Esophagus squamous epithelium (tissue), 4 donors: ENCODE results near the gene OCIAD2.

Source experiments
- POLR2A ChIP-seq, 4 donors: fragments of 450-650 bp; IDR thresholded peaks; one replicate each; pipeline ENCODE4 v1.6.1; 2017; ENCODE audit warnings: antibody characterized with exemption in 4 of 4, mild to moderate bottlenecking in 4 of 4, moderate library complexity in 3 of 4
- TF ChIP-seq, protein P1 (sequence below), 6 experiments: fragments of 450-650 bp in 4 of 6; fragments of 200-600 bp in 2 of 6; sonication (generic) in 2 of 6; IDR thresholded peaks; one replicate each; pipeline ENCODE4 v1.5.1; 2016 to 2019; ENCODE audit warnings: antibody characterized with exemption in 6 of 6, mild to moderate bottlenecking in 4 of 6, moderate library complexity in 4 of 6

DNA sequence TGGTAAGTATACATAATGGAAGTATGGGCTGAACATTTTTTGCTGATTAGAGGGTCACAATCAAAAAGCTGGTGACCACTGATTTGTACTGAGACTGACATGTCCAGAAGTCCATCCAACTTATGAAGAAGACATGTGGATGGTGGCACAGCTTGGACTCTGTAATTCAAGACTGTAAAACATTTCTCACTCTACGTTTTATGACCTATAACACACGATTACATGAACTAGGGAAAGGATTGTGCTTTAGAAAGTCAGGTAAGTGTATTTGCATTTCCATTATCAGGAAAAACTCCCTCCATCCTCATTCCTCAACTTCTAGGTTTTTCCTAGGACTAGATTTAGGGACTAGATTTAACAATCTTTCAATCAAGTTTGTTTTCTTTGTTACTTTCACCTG is 30.5 kb upstream of the OCIAD2 start:
- TF ChIP-seq, protein P1, sequence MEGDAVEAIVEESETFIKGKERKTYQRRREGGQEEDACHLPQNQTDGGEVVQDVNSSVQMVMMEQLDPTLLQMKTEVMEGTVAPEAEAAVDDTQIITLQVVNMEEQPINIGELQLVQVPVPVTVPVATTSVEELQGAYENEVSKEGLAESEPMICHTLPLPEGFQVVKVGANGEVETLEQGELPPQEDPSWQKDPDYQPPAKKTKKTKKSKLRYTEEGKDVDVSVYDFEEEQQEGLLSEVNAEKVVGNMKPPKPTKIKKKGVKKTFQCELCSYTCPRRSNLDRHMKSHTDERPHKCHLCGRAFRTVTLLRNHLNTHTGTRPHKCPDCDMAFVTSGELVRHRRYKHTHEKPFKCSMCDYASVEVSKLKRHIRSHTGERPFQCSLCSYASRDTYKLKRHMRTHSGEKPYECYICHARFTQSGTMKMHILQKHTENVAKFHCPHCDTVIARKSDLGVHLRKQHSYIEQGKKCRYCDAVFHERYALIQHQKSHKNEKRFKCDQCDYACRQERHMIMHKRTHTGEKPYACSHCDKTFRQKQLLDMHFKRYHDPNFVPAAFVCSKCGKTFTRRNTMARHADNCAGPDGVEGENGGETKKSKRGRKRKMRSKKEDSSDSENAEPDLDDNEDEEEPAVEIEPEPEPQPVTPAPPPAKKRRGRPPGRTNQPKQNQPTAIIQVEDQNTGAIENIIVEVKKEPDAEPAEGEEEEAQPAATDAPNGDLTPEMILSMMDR (IDR thresholded peaks at IDR 0.05), result no peak
- no peak for TF ChIP-seq POLR2A (IDR thresholded peaks at IDR 0.05)
